SK-MEL-5 (cell line): ENCODE data around the gene NUMBL. TPM values are rescaled to one million over a fixed set of nuclear protein-coding genes. Genes with fewer than 3 reads are reported as not detected.
A peak's percentile ranks its signal among the peaks of the same experiment; 100 is the strongest.
"Not testable (repeated sequence)": the region's sequence is repeated elsewhere in the genome, so short reads cannot be mapped to it uniquely, and the experiment has no call there.

ENCODE experiments used
- DNase-seq: peaks from one replicate; pipeline ENCODE4 v3.0.0-alpha.2; 2016; ENCODE audit warnings: low read depth, low spot score
- in situ Hi-C: cut with HindIII; loops from 2 replicates; pipeline ENCODE4 v1.10.0; 2016; ENCODE audit warnings: low sequenced_read_pairs, high pct_unique_total_duplicates, low pct_unique_long_range_greater_than_20kb
- polyA plus RNA-seq, 2 experiments: library from polyadenylated mRNA; depleted of rRNA; stranded (reverse); fragments of >200 nt; gene quantifications; 2 replicates each; pipeline ENCODE4 v1.2.3, GENCODE V29; 2015
- total RNA-seq: library from RNA; depleted of rRNA; stranded (reverse); fragments of >200 nt; shearing (Covaris generic); gene quantifications from 2 replicates; pipeline ENCODE4 v1.2.3, GENCODE V29; 2014; rRNA removed

The NUMBL gene
- total RNA-seq: 6.3 and 7.5 TPM in 2 replicates
- 29.1 and 32.5 TPM in 2 replicates for polyA plus RNA-seq (2015; cell fraction: cytosol; rRNA removed)
- 30.0 and 36.5 TPM in 2 replicates for polyA plus RNA-seq (2015; cell fraction: nucleus; rRNA removed)

GRCh38 chr19:40690050-40690692 is at the start of gene NUMBL:
Gene NUMBL, minus strand, starts transcription at chr19:40690651. Its CDS starts 168 bp downstream, at chr19:40690483.
- no peak for DNase-seq
- in situ Hi-C loops: no loop called here

GRCh38 chr19:40739030-40739839 is 48.8 kb upstream of the NUMBL start:
- in situ Hi-C loops: no loop called here

GRCh38 chr19:40737102-40737644 is 46.7 kb upstream of the NUMBL start:
- DNase-seq: no peak
- in situ Hi-C loops: no loop called here

More at GRCh38 chr19:40739030-40739839, 48.8 kb upstream of the NUMBL start:
- no peak for DNase-seq

GRCh38 chr19:40736661-40737060 is 46.2 kb upstream of the NUMBL start:
- in situ Hi-C loops: no loop called here
- DNase-seq: no peak

- DNase-seq: no peak
- in situ Hi-C loops: no loop called here
Observed at GRCh38 chr19:40735013-40735771, 44.7 kb upstream of the NUMBL start.

GRCh38 chr19:40733149-40733548 is 42.7 kb upstream of the NUMBL start:
- DNase-seq: no peak
- in situ Hi-C loops: no loop called here

GRCh38 chr19:40732304-40732703 is 41.9 kb upstream of the NUMBL start:
- in situ Hi-C loops, DNase-seq: not testable (repeated sequence)

- in situ Hi-C loops, DNase-seq: not testable (repeated sequence)
Observed at GRCh38 chr19:40730065-40730464, 39.6 kb upstream of the NUMBL start.

- in situ Hi-C loops: no loop called here
- DNase-seq: peak; percentile 32
Observed at GRCh38 chr19:40726279-40726678, 35.8 kb upstream of the NUMBL start.

GRCh38 chr19:40724855-40725254 is 34.4 kb upstream of the NUMBL start:
- peak; percentile 44 for DNase-seq
- in situ Hi-C loops: no loop called here

GRCh38 chr19:40724315-40724714 is 33.9 kb upstream of the NUMBL start:
- no peak for DNase-seq
- in situ Hi-C loops: no loop called here

GRCh38 chr19:40723661-40724254 is 33.3 kb upstream of the NUMBL start:
- in situ Hi-C loops: no loop called here
- DNase-seq: no peak

- DNase-seq: no peak
- in situ Hi-C loops: no loop called here
Observed at GRCh38 chr19:40721936-40722661, 31.6 kb upstream of the NUMBL start.

- in situ Hi-C loops: no loop called here
Observed at GRCh38 chr19:40721140-40721486, 30.7 kb upstream of the NUMBL start.

GRCh38 chr19:40719414-40719894 is 29.0 kb upstream of the NUMBL start:
- DNase-seq: no peak

More at GRCh38 chr19:40721140-40721486, 30.7 kb upstream of the NUMBL start:
- no peak for DNase-seq

GRCh38 chr19:40718774-40719391 is 28.4 kb upstream of the NUMBL start:
- no peak for DNase-seq
- in situ Hi-C loops: no loop called here

More at GRCh38 chr19:40719414-40719894, 29.0 kb upstream of the NUMBL start:
- in situ Hi-C loops: no loop called here
